GM19099 (cell line): ENCODE results near the gene DNALI1.

Source experiments
- POLR2A ChIP-seq: IDR thresholded peaks from 3 replicates; pipeline ENCODE4 v1.6.1; 2011; ENCODE audit warnings: low read depth; ENCODE audit not compliant: insufficient read length; ENCODE audit errors: extremely low read depth

DNALI1 gene

GRCh38 chr1:37556712-37557196 is at the start of gene DNALI1:
Gene DNALI1, plus strand, starts transcription at chr1:37556940. Its CDS starts 55 bp downstream, at chr1:37556995.
- TF ChIP-seq POLR2A, result no peak

- no peak for TF ChIP-seq POLR2A
Measured at GRCh38 chr1:37509181-37509580, 47.6 kb upstream of the DNALI1 start.

GRCh38 chr1:37513795-37514349 is 42.9 kb upstream of the DNALI1 start:
- TF ChIP-seq POLR2A, result no peak

GRCh38 chr1:37514350-37515184 is 42.2 kb upstream of the DNALI1 start, which contains the start of gene MEAF6:
Gene MEAF6, minus strand, starts transcription at chr1:37514766. Its CDS starts 20 bp downstream, at chr1:37514746.
- TF ChIP-seq POLR2A, result peak; percentile 90

- no peak for TF ChIP-seq POLR2A
Measured at GRCh38 chr1:37515185-37516034, 41.3 kb upstream of the DNALI1 start.

GRCh38 chr1:37517569-37517968 is 39.2 kb upstream of the DNALI1 start:
- no peak for TF ChIP-seq POLR2A

- TF ChIP-seq POLR2A, result no peak
Measured at GRCh38 chr1:37519613-37520012, 37.1 kb upstream of the DNALI1 start.

GRCh38 chr1:37533317-37534093 is 23.2 kb upstream of the DNALI1 start:
- TF ChIP-seq POLR2A, result no peak

- TF ChIP-seq POLR2A, result no peak
Measured at GRCh38 chr1:37537378-37537777, 19.4 kb upstream of the DNALI1 start.

GRCh38 chr1:37540036-37540785 is 16.5 kb upstream of the DNALI1 start:
- no peak for TF ChIP-seq POLR2A

- no peak for TF ChIP-seq POLR2A
Measured at GRCh38 chr1:37544530-37544929, 12.2 kb upstream of the DNALI1 start.

GRCh38 chr1:37545019-37545418 is 11.7 kb upstream of the DNALI1 start:
- TF ChIP-seq POLR2A, result no peak

- TF ChIP-seq POLR2A, result no peak
Measured at GRCh38 chr1:37549341-37549740, 7.4 kb upstream of the DNALI1 start.

- TF ChIP-seq POLR2A, result no peak
Measured at GRCh38 chr1:37553598-37553926, 3.2 kb upstream of the DNALI1 start.
